BLaER1 (cell line): Measurements from ENCODE around the gene LSMEM2.

Source experiments
- H3K27ac ChIP-seq: shearing (Covaris generic); formaldehyde crosslinking; 2 replicates; pipeline ENCODE4 v1.8.1; 2022
- H3K27me3 ChIP-seq: shearing (Covaris generic); formaldehyde crosslinking; 2 replicates; pipeline ENCODE4 v1.8.1; 2022
- H3K36me3 ChIP-seq: shearing (Covaris generic); formaldehyde crosslinking; 2 replicates; pipeline ENCODE4 v1.8.1; 2022
- H3K4me1 ChIP-seq: shearing (Covaris generic); formaldehyde crosslinking; 2 replicates; pipeline ENCODE4 v1.8.1; 2022
- H3K4me2 ChIP-seq: shearing (Covaris generic); formaldehyde crosslinking; 2 replicates; pipeline ENCODE4 v1.8.1; 2022
- H3K4me3 ChIP-seq: shearing (Covaris generic); formaldehyde crosslinking; 2 replicates; pipeline ENCODE4 v1.8.1; 2022
- H3K9ac ChIP-seq: shearing (Covaris generic); formaldehyde crosslinking; 2 replicates; pipeline ENCODE4 v1.8.1; 2022
- H3K9me3 ChIP-seq: shearing (Covaris generic); formaldehyde crosslinking; 2 replicates; pipeline ENCODE4 v1.8.1; 2022
- H4K20me1 ChIP-seq: shearing (Covaris generic); formaldehyde crosslinking; 2 replicates; pipeline ENCODE4 v1.8.1; 2022
- Cebpa-rat ChIP-seq: shearing (Covaris generic); IDR thresholded peaks from 2 replicates; pipeline ENCODE4 v1.8.1; 2022

The LSMEM2 gene

GRCh38 chr3:50287262-50287661 is 8.4 kb downstream of the LSMEM2 start:
- H3K27me3 ChIP-seq, result no peaks in the 10 kb centered on the region
- H4K20me1 ChIP-seq, result peaks cover 5% of the 10 kb centered on the region; the same call in 1 of the 2 replicates
- H3K9ac ChIP-seq, result no peak overlapping the region
- peaks cover 59% of the 10 kb centered on the region for H3K36me3 ChIP-seq
- H3K4me1 ChIP-seq, result peaks cover 14% of the 10 kb centered on the region
- H3K9me3 ChIP-seq, result no peaks in the 10 kb centered on the region
- no peak overlapping the region for H3K4me2 ChIP-seq
- no peak overlapping the region for H3K4me3 ChIP-seq
- TF ChIP-seq Cebpa-rat, result no peak
- no peak overlapping the region for H3K27ac ChIP-seq

- Histone ChIP-seq H3K36me3 (peaks cover 59% of the 10 kb centered on the region), H3K9ac (no peak overlapping the region), H3K27ac (no peak overlapping the region), H3K27me3 (no peaks in the 10 kb centered on the region), H3K4me3 (no peak overlapping the region), H3K4me2 (no peak overlapping the region), H3K9me3 (no peaks in the 10 kb centered on the region), H3K4me1 (peaks cover 23% of the 10 kb centered on the region), H4K20me1 (peaks cover 5% of the 10 kb centered on the region; the same call in 1 of the 2 replicates)
- TF ChIP-seq Cebpa-rat, result no peak
Observed at GRCh38 chr3:50288387-50289007, 9.6 kb downstream of the LSMEM2 start.

GRCh38 chr3:50289130-50289529 is 10.2 kb downstream of the LSMEM2 start:
- Histone ChIP-seq H3K36me3 (peaks cover 59% of the 10 kb centered on the region), H3K4me2 (no peak overlapping the region), H3K27ac (no peak overlapping the region), H3K9ac (no peak overlapping the region), H3K4me1 (peaks cover 24% of the 10 kb centered on the region), H3K27me3 (no peaks in the 10 kb centered on the region), H4K20me1 (peaks cover 5% of the 10 kb centered on the region; the same call in 1 of the 2 replicates), H3K4me3 (no peak overlapping the region), H3K9me3 (no peaks in the 10 kb centered on the region)
- no peak for TF ChIP-seq Cebpa-rat

GRCh38 chr3:50290161-50290641 is 11.3 kb downstream of the LSMEM2 start:
- H3K9me3 ChIP-seq, result no peaks in the 10 kb centered on the region
- no peak overlapping the region for H3K4me3 ChIP-seq
- peaks cover 56% of the 10 kb centered on the region for H3K36me3 ChIP-seq
- H3K4me1 ChIP-seq, result peaks cover 24% of the 10 kb centered on the region
- H3K27ac ChIP-seq, result no peak overlapping the region
- peak overlapping the region; percentile 98; the same call in 1 of the 2 replicates for H3K4me2 ChIP-seq
- H3K27me3 ChIP-seq, result no peaks in the 10 kb centered on the region
- H4K20me1 ChIP-seq, result peaks cover 5% of the 10 kb centered on the region; the same call in 1 of the 2 replicates
- no peak for TF ChIP-seq Cebpa-rat
- peak overlapping the region; percentile 98 for H3K9ac ChIP-seq

GRCh38 chr3:50292159-50293078 is 13.5 kb downstream of the LSMEM2 start, which contains the start of gene IFRD2:
IFRD2 (minus strand) TSS chr3:50292429; CDS start chr3:50292274, 155 bp downstream.
- no peaks in the 10 kb centered on the region for H3K9me3 ChIP-seq
- peaks cover 24% of the 10 kb centered on the region for H3K4me1 ChIP-seq
- H3K4me3 ChIP-seq, result peak within 1 kb of the TSS; percentile 97
- H3K4me2 ChIP-seq, result peak within 1 kb of the TSS; percentile 98
- TF ChIP-seq Cebpa-rat, result no peak
- H3K27ac ChIP-seq, result peak within 1 kb of the TSS; percentile 96
- H3K36me3 ChIP-seq, result peaks cover 42% of the 10 kb centered on the region
- peak within 1 kb of the TSS; percentile 98 for H3K9ac ChIP-seq
- H4K20me1 ChIP-seq, result no peaks in the 10 kb centered on the region; the same call in 1 of the 2 replicates
- H3K27me3 ChIP-seq, result no peaks in the 10 kb centered on the region

GRCh38 chr3:50293079-50293801 is 14.4 kb downstream of the LSMEM2 start:
- Histone ChIP-seq H4K20me1 (peaks cover 4% of the 10 kb centered on the region; the same call in 1 of the 2 replicates), H3K27me3 (no peaks in the 10 kb centered on the region), H3K4me1 (peaks cover 31% of the 10 kb centered on the region), H3K27ac (peak overlapping the region; percentile 83), H3K9me3 (no peaks in the 10 kb centered on the region), H3K4me3 (peak overlapping the region; percentile 97), H3K9ac (peak overlapping the region; percentile 84), H3K36me3 (peaks cover 34% of the 10 kb centered on the region), H3K4me2 (peak overlapping the region; percentile 93)
- no peak for TF ChIP-seq Cebpa-rat

GRCh38 chr3:50294089-50294488 is 15.2 kb downstream of the LSMEM2 start:
- Histone ChIP-seq H3K36me3 (peaks cover 25% of the 10 kb centered on the region), H3K9me3 (no peaks in the 10 kb centered on the region), H3K27me3 (no peaks in the 10 kb centered on the region), H3K9ac (no peak overlapping the region), H3K4me1 (peaks cover 36% of the 10 kb centered on the region), H3K27ac (no peak overlapping the region), H4K20me1 (peaks cover 8% of the 10 kb centered on the region; the same call in 1 of the 2 replicates), H3K4me3 (no peak overlapping the region), H3K4me2 (no peak overlapping the region)
- no peak for TF ChIP-seq Cebpa-rat

GRCh38 chr3:50294492-50295403 is 15.9 kb downstream of the LSMEM2 start:
- H3K9ac ChIP-seq, result no peak overlapping the region
- H3K4me3 ChIP-seq, result no peak overlapping the region
- no peak overlapping the region for H3K4me2 ChIP-seq
- no peak for TF ChIP-seq Cebpa-rat
- peaks cover 8% of the 10 kb centered on the region; the same call in 1 of the 2 replicates for H4K20me1 ChIP-seq
- no peak overlapping the region for H3K27ac ChIP-seq
- H3K36me3 ChIP-seq, result peaks cover 19% of the 10 kb centered on the region
- H3K27me3 ChIP-seq, result no peaks in the 10 kb centered on the region
- no peaks in the 10 kb centered on the region for H3K9me3 ChIP-seq
- peaks cover 37% of the 10 kb centered on the region for H3K4me1 ChIP-seq
